GM12874 (cell line): ENCODE measurements around the gene JPH3.

Experiments
- TF ChIP-seq, protein P1 (sequence below): IDR thresholded peaks from 2 replicates; pipeline ENCODE4 v1.5.1; 2011; ENCODE audit warnings: low read depth, mild to moderate bottlenecking, control low read depth, low read length, moderate library complexity; ENCODE audit not compliant: insufficient read depth

The JPH3 gene

DNA sequence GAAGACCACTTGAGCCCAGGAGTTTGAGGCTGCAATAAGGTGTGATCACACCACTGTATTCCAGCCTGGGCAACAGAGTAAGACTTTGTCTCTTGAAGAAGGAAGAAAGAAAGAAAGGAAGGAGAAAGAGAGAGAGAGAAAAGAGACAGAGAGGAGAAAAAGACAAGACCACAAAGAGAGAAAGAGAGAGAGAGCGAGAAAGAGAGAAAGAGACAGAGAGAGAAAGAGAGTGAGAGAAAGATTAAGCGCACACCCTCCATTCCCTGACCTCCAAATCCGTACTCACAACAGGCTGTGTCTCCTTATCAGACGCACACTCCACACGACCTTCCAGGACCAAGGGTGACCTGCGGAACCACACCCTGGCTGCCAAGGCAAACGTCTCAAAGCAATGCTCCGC lies 143.9 kb downstream of the JPH3 start:
- TF ChIP-seq, protein P1, sequence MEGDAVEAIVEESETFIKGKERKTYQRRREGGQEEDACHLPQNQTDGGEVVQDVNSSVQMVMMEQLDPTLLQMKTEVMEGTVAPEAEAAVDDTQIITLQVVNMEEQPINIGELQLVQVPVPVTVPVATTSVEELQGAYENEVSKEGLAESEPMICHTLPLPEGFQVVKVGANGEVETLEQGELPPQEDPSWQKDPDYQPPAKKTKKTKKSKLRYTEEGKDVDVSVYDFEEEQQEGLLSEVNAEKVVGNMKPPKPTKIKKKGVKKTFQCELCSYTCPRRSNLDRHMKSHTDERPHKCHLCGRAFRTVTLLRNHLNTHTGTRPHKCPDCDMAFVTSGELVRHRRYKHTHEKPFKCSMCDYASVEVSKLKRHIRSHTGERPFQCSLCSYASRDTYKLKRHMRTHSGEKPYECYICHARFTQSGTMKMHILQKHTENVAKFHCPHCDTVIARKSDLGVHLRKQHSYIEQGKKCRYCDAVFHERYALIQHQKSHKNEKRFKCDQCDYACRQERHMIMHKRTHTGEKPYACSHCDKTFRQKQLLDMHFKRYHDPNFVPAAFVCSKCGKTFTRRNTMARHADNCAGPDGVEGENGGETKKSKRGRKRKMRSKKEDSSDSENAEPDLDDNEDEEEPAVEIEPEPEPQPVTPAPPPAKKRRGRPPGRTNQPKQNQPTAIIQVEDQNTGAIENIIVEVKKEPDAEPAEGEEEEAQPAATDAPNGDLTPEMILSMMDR, result no peak
